ENCODE data around the gene CCDC60.

DNA sequence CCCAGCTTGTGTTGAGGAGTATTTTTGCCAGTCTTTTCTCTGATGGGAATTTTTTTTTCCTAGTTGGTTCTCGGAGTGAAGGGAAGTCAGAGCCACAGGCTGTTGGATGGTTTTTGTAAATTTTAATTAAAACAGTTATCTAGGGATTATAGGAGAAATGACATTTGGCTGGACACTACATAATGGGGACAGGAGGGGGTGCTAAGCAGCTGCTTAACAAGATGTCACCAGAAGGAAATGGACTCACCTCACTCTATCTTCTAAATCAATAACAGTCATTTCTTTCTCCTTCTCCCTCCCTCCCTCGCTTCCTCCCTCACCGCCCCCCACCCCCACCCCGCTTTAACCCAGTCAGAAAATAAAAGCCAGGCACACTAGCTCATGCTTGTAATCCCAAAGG is 165.7 kb downstream of the CCDC60 start:
- TF ChIP-seq, protein P1, sequence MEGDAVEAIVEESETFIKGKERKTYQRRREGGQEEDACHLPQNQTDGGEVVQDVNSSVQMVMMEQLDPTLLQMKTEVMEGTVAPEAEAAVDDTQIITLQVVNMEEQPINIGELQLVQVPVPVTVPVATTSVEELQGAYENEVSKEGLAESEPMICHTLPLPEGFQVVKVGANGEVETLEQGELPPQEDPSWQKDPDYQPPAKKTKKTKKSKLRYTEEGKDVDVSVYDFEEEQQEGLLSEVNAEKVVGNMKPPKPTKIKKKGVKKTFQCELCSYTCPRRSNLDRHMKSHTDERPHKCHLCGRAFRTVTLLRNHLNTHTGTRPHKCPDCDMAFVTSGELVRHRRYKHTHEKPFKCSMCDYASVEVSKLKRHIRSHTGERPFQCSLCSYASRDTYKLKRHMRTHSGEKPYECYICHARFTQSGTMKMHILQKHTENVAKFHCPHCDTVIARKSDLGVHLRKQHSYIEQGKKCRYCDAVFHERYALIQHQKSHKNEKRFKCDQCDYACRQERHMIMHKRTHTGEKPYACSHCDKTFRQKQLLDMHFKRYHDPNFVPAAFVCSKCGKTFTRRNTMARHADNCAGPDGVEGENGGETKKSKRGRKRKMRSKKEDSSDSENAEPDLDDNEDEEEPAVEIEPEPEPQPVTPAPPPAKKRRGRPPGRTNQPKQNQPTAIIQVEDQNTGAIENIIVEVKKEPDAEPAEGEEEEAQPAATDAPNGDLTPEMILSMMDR (CRISPR knock-in tag; IDR thresholded peaks at IDR 0.05), result no peak
- TF ChIP-seq ZNF441 (CRISPR knock-in tag; IDR thresholded peaks at IDR 0.05; ENCODE audit: borderline replicate concordance), result no peak
- TF ChIP-seq, protein P2, sequence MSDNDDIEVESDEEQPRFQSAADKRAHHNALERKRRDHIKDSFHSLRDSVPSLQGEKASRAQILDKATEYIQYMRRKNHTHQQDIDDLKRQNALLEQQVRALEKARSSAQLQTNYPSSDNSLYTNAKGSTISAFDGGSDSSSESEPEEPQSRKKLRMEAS (IDR thresholded peaks at IDR 0.05), result no peak
- TF ChIP-seq YEATS4 (CRISPR knock-in tag; IDR thresholded peaks at IDR 0.05; ENCODE audit: borderline replicate concordance), result no peak
- TF ChIP-seq FOXP1 (IDR thresholded peaks at IDR 0.05), result no peak
- no peak for TF ChIP-seq FOXP1 (CRISPR knock-in tag; IDR thresholded peaks at IDR 0.05)
- no peak for TF ChIP-seq CHD4 (IDR thresholded peaks at IDR 0.05; ENCODE audit: borderline replicate concordance, low read length)
- TF ChIP-seq, protein P3, sequence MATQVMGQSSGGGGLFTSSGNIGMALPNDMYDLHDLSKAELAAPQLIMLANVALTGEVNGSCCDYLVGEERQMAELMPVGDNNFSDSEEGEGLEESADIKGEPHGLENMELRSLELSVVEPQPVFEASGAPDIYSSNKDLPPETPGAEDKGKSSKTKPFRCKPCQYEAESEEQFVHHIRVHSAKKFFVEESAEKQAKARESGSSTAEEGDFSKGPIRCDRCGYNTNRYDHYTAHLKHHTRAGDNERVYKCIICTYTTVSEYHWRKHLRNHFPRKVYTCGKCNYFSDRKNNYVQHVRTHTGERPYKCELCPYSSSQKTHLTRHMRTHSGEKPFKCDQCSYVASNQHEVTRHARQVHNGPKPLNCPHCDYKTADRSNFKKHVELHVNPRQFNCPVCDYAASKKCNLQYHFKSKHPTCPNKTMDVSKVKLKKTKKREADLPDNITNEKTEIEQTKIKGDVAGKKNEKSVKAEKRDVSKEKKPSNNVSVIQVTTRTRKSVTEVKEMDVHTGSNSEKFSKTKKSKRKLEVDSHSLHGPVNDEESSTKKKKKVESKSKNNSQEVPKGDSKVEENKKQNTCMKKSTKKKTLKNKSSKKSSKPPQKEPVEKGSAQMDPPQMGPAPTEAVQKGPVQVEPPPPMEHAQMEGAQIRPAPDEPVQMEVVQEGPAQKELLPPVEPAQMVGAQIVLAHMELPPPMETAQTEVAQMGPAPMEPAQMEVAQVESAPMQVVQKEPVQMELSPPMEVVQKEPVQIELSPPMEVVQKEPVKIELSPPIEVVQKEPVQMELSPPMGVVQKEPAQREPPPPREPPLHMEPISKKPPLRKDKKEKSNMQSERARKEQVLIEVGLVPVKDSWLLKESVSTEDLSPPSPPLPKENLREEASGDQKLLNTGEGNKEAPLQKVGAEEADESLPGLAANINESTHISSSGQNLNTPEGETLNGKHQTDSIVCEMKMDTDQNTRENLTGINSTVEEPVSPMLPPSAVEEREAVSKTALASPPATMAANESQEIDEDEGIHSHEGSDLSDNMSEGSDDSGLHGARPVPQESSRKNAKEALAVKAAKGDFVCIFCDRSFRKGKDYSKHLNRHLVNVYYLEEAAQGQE (IDR thresholded peaks at IDR 0.05; ENCODE audit: borderline replicate concordance in 1 of 2, low read depth in 1 of 2, low read length in 2 of 2), result no peak
- TF ChIP-seq KDM4B (CRISPR knock-in tag; IDR thresholded peaks at IDR 0.05), result no peak
- TF ChIP-seq, protein P4, sequence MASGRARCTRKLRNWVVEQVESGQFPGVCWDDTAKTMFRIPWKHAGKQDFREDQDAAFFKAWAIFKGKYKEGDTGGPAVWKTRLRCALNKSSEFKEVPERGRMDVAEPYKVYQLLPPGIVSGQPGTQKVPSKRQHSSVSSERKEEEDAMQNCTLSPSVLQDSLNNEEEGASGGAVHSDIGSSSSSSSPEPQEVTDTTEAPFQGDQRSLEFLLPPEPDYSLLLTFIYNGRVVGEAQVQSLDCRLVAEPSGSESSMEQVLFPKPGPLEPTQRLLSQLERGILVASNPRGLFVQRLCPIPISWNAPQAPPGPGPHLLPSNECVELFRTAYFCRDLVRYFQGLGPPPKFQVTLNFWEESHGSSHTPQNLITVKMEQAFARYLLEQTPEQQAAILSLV (CRISPR knock-in tag; IDR thresholded peaks at IDR 0.05; ENCODE audit: borderline replicate concordance), result no peak
- TF ChIP-seq RNF2 (conservative IDR thresholded peaks at IDR 0.05; ENCODE audit: low read depth), result no peak
